Measurements from ENCODE around the gene OTOS. TPM values are rescaled to one million over a fixed set of nuclear protein-coding genes. Genes with fewer than 3 reads are reported as not detected.
A peak's percentile ranks its signal among the peaks of the same experiment; 100 is the strongest.

OTOS gene
- total RNA-seq, 1 donor from 2014 or later: not detected

- intact Hi-C loops (cut with DNase I): no loop called here
- H3K36me3 ChIP-seq: no peaks in the 10 kb centered on the region
- no peak for TF ChIP-seq CTCF (IDR thresholded peaks at IDR 0.05)
- peaks cover 35% of the 10 kb centered on the region for H3K27me3 ChIP-seq (ENCODE audit: low read depth)
- H3K4me1 ChIP-seq: peaks cover 6% of the 10 kb centered on the region
- no peak for ATAC-seq
- no peak overlapping the region for H3K27ac ChIP-seq
- no peaks in the 10 kb centered on the region for H3K9me3 ChIP-seq
- DNase-seq: peak; percentile 46
- H3K4me3 ChIP-seq: no peak overlapping the region
Measured at GRCh38 chr2:240144649-240145261, 4.3 kb upstream of the OTOS start.

DNA sequence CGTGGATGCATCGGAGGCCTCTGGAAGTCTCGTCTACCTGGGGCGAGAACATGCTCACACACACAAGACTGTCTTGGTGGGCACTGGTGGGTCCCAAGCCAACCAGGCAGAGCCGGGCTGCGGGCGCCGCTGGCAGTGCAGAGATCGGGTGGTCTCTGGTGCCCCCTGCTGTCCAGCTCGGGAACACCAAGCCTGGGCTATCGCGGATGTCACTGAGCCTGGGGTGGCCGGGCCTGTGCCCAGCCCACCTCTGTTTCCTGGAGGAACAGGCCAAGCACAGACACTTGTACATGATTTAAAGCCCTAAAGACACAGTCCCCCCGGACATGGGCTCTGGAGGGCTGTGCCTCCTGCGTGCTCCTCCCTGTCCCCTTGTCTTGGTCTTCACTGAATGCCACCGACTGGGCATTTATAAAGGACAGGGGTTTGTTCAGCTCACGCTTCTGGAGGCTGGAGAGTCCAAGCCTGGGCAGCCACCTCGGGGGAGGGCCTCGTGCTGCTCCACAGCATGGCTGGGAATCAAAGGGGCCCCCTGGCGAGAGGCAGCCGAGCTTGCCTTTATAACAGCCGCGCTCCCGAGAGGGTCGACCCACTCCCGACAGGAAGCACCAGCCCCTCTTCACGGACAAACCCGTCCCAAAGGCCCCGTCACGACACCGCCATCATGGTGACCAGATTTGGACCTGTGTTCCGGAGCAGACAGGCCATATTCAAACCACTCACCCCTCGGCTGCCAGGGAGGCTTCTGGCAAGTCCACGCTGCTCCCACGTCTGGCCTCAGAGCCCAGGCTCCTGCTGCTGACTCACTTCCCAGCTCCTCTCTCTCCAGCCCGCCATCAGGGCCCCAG is 3.6 kb upstream of the OTOS start:
- peak; percentile 81 for DNase-seq
- Histone ChIP-seq H3K36me3 (no peaks in the 10 kb centered on the region), H3K4me1 (peaks cover 6% of the 10 kb centered on the region), H3K27me3 (ENCODE audit: low read depth) (peaks cover 29% of the 10 kb centered on the region), H3K4me3 (no peak overlapping the region), H3K9me3 (no peaks in the 10 kb centered on the region), H3K27ac (no peak overlapping the region)
- peak; percentile 96 for TF ChIP-seq CTCF (IDR thresholded peaks at IDR 0.05)
- intact Hi-C loops (cut with DNase I): no loop called here
- ATAC-seq: peak; percentile 87 to 89

DNA sequence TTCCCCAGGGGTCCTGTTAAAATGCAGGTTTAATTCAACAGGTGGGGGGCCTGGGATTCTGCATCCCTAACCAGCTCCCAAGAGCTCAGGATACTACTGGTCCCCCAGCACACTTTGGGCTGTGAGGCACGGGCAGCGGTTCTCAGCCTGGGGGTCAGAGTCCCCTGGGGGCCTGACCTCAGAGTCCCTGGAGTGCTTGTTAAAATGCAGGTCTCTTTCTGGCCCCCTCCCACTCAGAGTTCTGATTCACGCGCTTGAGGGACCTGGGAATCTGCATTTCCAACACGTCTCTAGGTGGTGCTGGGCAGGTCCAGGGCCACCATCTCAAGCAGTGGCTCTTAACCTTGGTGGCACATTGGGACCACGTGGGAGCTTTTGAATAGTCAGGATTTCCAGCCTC is 2.8 kb upstream of the OTOS start:
- Histone ChIP-seq H3K4me1 (peaks cover 6% of the 10 kb centered on the region), H3K9me3 (no peaks in the 10 kb centered on the region), H3K27me3 (ENCODE audit: low read depth) (peaks cover 24% of the 10 kb centered on the region), H3K27ac (no peak overlapping the region), H3K36me3 (no peaks in the 10 kb centered on the region), H3K4me3 (no peak overlapping the region)
- ATAC-seq (no peak), DNase-seq (peak; percentile 13)
- no peak for TF ChIP-seq CTCF (IDR thresholded peaks at IDR 0.05)
- intact Hi-C loops (cut with DNase I): no loop called here

GRCh38 chr2:240142859-240143258 is 2.4 kb upstream of the OTOS start:
- ATAC-seq: no peak
- H3K27ac ChIP-seq: no peak overlapping the region
- intact Hi-C loops (cut with DNase I): no loop called here
- TF ChIP-seq CTCF (IDR thresholded peaks at IDR 0.05): no peak
- peaks cover 6% of the 10 kb centered on the region for H3K4me1 ChIP-seq
- H3K27me3 ChIP-seq (ENCODE audit: low read depth): peaks cover 24% of the 10 kb centered on the region
- no peak overlapping the region for H3K4me3 ChIP-seq
- no peaks in the 10 kb centered on the region for H3K9me3 ChIP-seq
- peak; percentile 29 for DNase-seq
- no peaks in the 10 kb centered on the region for H3K36me3 ChIP-seq

DNA sequence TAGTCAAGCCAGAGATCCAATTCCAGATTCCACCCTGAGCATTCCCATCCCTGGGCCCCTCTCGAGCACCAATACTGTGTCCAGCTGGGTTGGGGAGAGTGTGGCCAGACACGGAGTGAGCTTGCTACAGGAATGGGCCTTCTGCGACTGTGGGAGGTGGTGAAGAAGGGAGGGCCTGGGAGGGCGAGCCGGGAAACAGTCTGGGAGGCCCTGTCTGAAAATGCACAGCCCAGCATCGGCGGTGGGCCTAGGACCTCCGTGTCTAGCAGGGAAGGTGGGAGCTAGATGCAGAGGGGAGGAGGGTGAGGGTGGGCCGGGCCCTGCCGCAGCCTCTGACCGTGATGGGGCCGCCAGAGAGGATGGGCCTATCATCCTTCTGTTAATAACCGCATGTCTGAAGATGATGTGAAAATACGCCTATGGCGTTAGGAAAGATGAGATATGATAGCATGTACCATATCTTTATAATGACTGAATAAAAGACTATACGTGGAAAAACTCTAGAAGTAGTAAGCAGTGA is 1.9 kb upstream of the OTOS start:
- TF ChIP-seq CTCF (IDR thresholded peaks at IDR 0.05): no peak
- peaks cover 24% of the 10 kb centered on the region for H3K27me3 ChIP-seq (ENCODE audit: low read depth)
- intact Hi-C loops (cut with DNase I): no loop called here

More for the DNA sequence above, 1.9 kb upstream of the OTOS start:
- no peak for ATAC-seq
- H3K27ac ChIP-seq: no peak overlapping the region
- no peaks in the 10 kb centered on the region for H3K9me3 ChIP-seq
- H3K4me1 ChIP-seq: peaks cover 6% of the 10 kb centered on the region
- no peak overlapping the region for H3K4me3 ChIP-seq
- H3K36me3 ChIP-seq: no peaks in the 10 kb centered on the region
- peak; percentile 36 for DNase-seq

All from lower lobe of right lung (tissue), 2 donors.